Neural cell (in vitro differentiated cells): ENCODE results near the gene MARK3. TPM values are rescaled to one million over a fixed set of nuclear protein-coding genes. Genes with fewer than 3 reads are reported as not detected.

Source experiments
- H2AFZ ChIP-seq: fragments of 200-600, 300-800 bp; sonication (generic), shearing (Covaris generic); 2 replicates; pipeline ENCODE4 v1.6.0; 2014; ENCODE audit warnings: low read depth, mild to moderate bottlenecking, antibody characterized with exemption, low read length, moderate library complexity
- H3F3A ChIP-seq: fragments of 200-600 bp; shearing (Covaris generic); 2 replicates; pipeline ENCODE4 v1.6.1; 2016; ENCODE audit warnings: mild to moderate bottlenecking, moderate library complexity, mixed read lengths, antibody characterized with exemption, low read length; ENCODE audit not compliant: insufficient read depth, poor library complexity, severe bottlenecking
- H3K27ac ChIP-seq: fragments of 200-600, 300-800 bp; sonication (generic), shearing (Covaris generic); 2 replicates; pipeline ENCODE4 v1.5.1; 2014; ENCODE audit warnings: mild to moderate bottlenecking, low read length, moderate library complexity
- H3K27me3 ChIP-seq: fragments of 300-800, 200-600 bp; sonication (generic), shearing (Covaris generic); 2 replicates; pipeline ENCODE4 v1.6.0; 2014; ENCODE audit warnings: mild to moderate bottlenecking, low read depth, low read length, moderate library complexity; ENCODE audit not compliant: insufficient read depth
- H3K36me3 ChIP-seq: fragments of 300-800, 200-600 bp; sonication (generic), shearing (Covaris generic); 2 replicates; pipeline ENCODE4 v1.5.1; 2014; ENCODE audit warnings: mild to moderate bottlenecking, antibody characterized with exemption, low read length, moderate library complexity; ENCODE audit not compliant: insufficient read depth
- H3K4me2 ChIP-seq: fragments of 300-800, 200-600 bp; sonication (generic), shearing (Covaris generic); 2 replicates; pipeline ENCODE4 v1.6.0; 2014; ENCODE audit warnings: mild to moderate bottlenecking, low read length
- H3K4me3 ChIP-seq: fragments of 300-800, 200-600 bp; sonication (generic), shearing (Covaris generic); 2 replicates; pipeline ENCODE4 v1.5.1; 2014; ENCODE audit warnings: mild to moderate bottlenecking, low read length, moderate library complexity
- H3K79me2 ChIP-seq: fragments of 200-600 bp; shearing (Covaris generic); replicated peaks from 2 replicates; pipeline ENCODE4 v1.6.0; 2014; ENCODE audit warnings: mild to moderate bottlenecking, low read length, moderate library complexity; ENCODE audit not compliant: insufficient read depth
- H3K9ac ChIP-seq: fragments of 300-800, 200-600 bp; sonication (generic), shearing (Covaris generic); 2 replicates; pipeline ENCODE4 v1.6.1; 2016; ENCODE audit warnings: mild to moderate bottlenecking, low read length, mixed read lengths
- H3K9me2 ChIP-seq: fragments of 200-600 bp; shearing (Covaris generic); 2 replicates; pipeline ENCODE4 v1.6.1; 2016; ENCODE audit warnings: mild to moderate bottlenecking, low read length, mixed read lengths; ENCODE audit not compliant: insufficient read depth
- H3K9me3 ChIP-seq: fragments of 200-600, 300-800 bp; sonication (generic), shearing (Covaris generic); 2 replicates; pipeline ENCODE4 v1.6.1; 2016; ENCODE audit warnings: mild to moderate bottlenecking, mixed run types, low read length, moderate library complexity, mixed read lengths
- H4K20me1 ChIP-seq: fragments of 200-600 bp; shearing (Covaris generic); 2 replicates; pipeline ENCODE4 v1.6.1; 2016; ENCODE audit warnings: mild to moderate bottlenecking, mixed run types; ENCODE audit not compliant: insufficient read depth
- CTCF ChIP-seq: fragments of 450-650 bp; IDR thresholded peaks from 2 replicates; pipeline ENCODE4 v1.5.1; 2014; ENCODE audit warnings: antibody characterized with exemption, mild to moderate bottlenecking, moderate library complexity; ENCODE audit not compliant: poor library complexity, severe bottlenecking
- EP300 ChIP-seq: fragments of 450-650 bp; conservative IDR thresholded peaks from 2 replicates; pipeline ENCODE4 v1.6.1; 2014; ENCODE audit warnings: antibody characterized with exemption, mild to moderate bottlenecking, moderate library complexity; ENCODE audit not compliant: poor library complexity, severe bottlenecking
- EZH2 ChIP-seq: fragments of 200-600, 300-800 bp; shearing (Covaris generic), sonication (generic); IDR thresholded peaks from 2 replicates; pipeline ENCODE4 v1.6.1; 2014; ENCODE audit warnings: antibody characterized with exemption, low read length, borderline replicate concordance, mild to moderate bottlenecking; ENCODE audit not compliant: insufficient read depth, poor library complexity, severe bottlenecking
- MXI1 ChIP-seq: fragments of 450-650 bp; conservative IDR thresholded peaks from 2 replicates; pipeline ENCODE4 v1.6.1; 2014; ENCODE audit warnings: antibody characterized with exemption, mild to moderate bottlenecking; ENCODE audit not compliant: poor library complexity, severe bottlenecking
- POLR2AphosphoS5 ChIP-seq: IDR thresholded peaks from 2 replicates; pipeline ENCODE4 v1.6.1; 2012
- RAD21 ChIP-seq: fragments of 450-650 bp; conservative IDR thresholded peaks from 2 replicates; pipeline ENCODE4 v1.6.1; 2014; ENCODE audit warnings: antibody characterized with exemption, mild to moderate bottlenecking, moderate library complexity
- REST ChIP-seq: IDR thresholded peaks from 2 replicates; pipeline ENCODE4 v1.6.1; 2012; ENCODE audit warnings: borderline replicate concordance
- polyA plus RNA-seq: library from polyadenylated mRNA; depleted of rRNA; stranded (reverse); fragments of >200 nt; gene quantifications from 2 replicates; pipeline ENCODE4 v1.2.3, GENCODE V29; 2014

Gene MARK3
- polyA plus RNA-seq, 1 donor from 2014 or later, result 158 TPM

GRCh38 chr14:103502877-103503276, 117.7 kb downstream of the MARK3 start:
- Histone ChIP-seq H3K4me2 (no peak overlapping the region), H3K9me2 (no peaks in the 10 kb centered on the region), H3K9ac (no peak overlapping the region), H3K27ac (no peak overlapping the region), H3K9me3 (no peaks in the 10 kb centered on the region), H3K36me3 (peaks cover 11% of the 10 kb centered on the region), H4K20me1 (no peaks in the 10 kb centered on the region), H3K4me3 (no peak overlapping the region), H3K79me2 (no peaks in the 10 kb centered on the region), H2AFZ (no peak overlapping the region), H3K27me3 (no peaks in the 10 kb centered on the region), H3F3A (no peaks in the 10 kb centered on the region)
- no peak for TF ChIP-seq MXI1
- TF ChIP-seq EZH2, result no peak
- TF ChIP-seq CTCF, result no peak
- no peak for TF ChIP-seq REST
- TF ChIP-seq POLR2AphosphoS5, result no peak
- TF ChIP-seq RAD21, result no peak

GRCh38 chr14:103503296-103503695, 118.1 kb downstream of the MARK3 start:
- Histone ChIP-seq H3K4me3 (no peak overlapping the region), H3K9me3 (no peaks in the 10 kb centered on the region), H3K9me2 (no peaks in the 10 kb centered on the region), H2AFZ (no peak overlapping the region), H3K4me2 (no peak overlapping the region), H3K27ac (no peak overlapping the region), H3K36me3 (peaks cover 11% of the 10 kb centered on the region), H3K79me2 (no peaks in the 10 kb centered on the region), H4K20me1 (no peaks in the 10 kb centered on the region), H3F3A (no peaks in the 10 kb centered on the region), H3K27me3 (no peaks in the 10 kb centered on the region), H3K9ac (no peak overlapping the region)
- TF ChIP-seq EP300, result no peak
- TF ChIP-seq EZH2, result no peak
- TF ChIP-seq CTCF, result no peak
